Mesendoderm (in vitro differentiated cells): ENCODE measurements around the gene SPTLC3.

Experiments used
- DNase-seq: peaks from one replicate; pipeline ENCODE4 v3.0.0; 2013
- H2AK5ac ChIP-seq: 2 replicates; pipeline ENCODE4 v1.6.1; 2013; ENCODE audit warnings: low read length, inconsistent platforms
- H2BK120ac ChIP-seq: 2 replicates; pipeline ENCODE4 v1.6.1; 2013; ENCODE audit warnings: low read depth, mild to moderate bottlenecking, low read length, moderate library complexity, mixed read lengths
- H2BK15ac ChIP-seq: replicated peaks from 2 replicates; pipeline ENCODE4 v1.6.1; 2013; ENCODE audit warnings: low read depth, mild to moderate bottlenecking, moderate library complexity
- H2BK5ac ChIP-seq: 2 replicates; pipeline ENCODE4 v1.6.1; 2013; ENCODE audit warnings: low read length, inconsistent platforms
- H3K18ac ChIP-seq: 2 replicates; pipeline ENCODE4 v1.6.1; 2013; ENCODE audit warnings: mild to moderate bottlenecking, low read length, mixed read lengths
- H3K23ac ChIP-seq: one replicate; pipeline ENCODE4 v1.6.1; 2013; ENCODE audit warnings: low read length
- H3K27ac ChIP-seq: 2 replicates; pipeline ENCODE4 v1.5.1; 2013; ENCODE audit warnings: low read depth, mild to moderate bottlenecking, inconsistent platforms, low read length, moderate library complexity
- H3K27me3 ChIP-seq: 2 replicates; pipeline ENCODE4 v1.6.1; 2013; ENCODE audit warnings: low read length, control low read depth, mild to moderate bottlenecking, inconsistent platforms; ENCODE audit not compliant: insufficient read depth, poor library complexity
- H3K36me3 ChIP-seq: 2 replicates; pipeline ENCODE4 v1.6.1; 2013; ENCODE audit warnings: low read length, inconsistent platforms; ENCODE audit not compliant: control insufficient read depth, insufficient read depth
- H3K4ac ChIP-seq: one replicate; pipeline ENCODE4 v1.6.1; 2013; ENCODE audit warnings: low read depth, mild to moderate bottlenecking, low read length, moderate library complexity
- H3K4me1 ChIP-seq: 2 replicates; pipeline ENCODE4 v1.6.1; 2013; ENCODE audit warnings: low read depth, low read length, inconsistent platforms; ENCODE audit not compliant: control insufficient read depth
- H3K4me2 ChIP-seq: 2 replicates; pipeline ENCODE4 v1.6.1; 2013; ENCODE audit warnings: low read length
- H3K4me3 ChIP-seq: 2 replicates; pipeline ENCODE4 v1.5.1; 2013; ENCODE audit warnings: mild to moderate bottlenecking, low read length
- H3K56ac ChIP-seq: one replicate; pipeline ENCODE4 v1.6.1; 2013; ENCODE audit warnings: low read length
- H3K79me1 ChIP-seq: 2 replicates; pipeline ENCODE4 v1.6.1; 2013; ENCODE audit warnings: low read length, inconsistent platforms
- H3K79me2 ChIP-seq: 2 replicates; pipeline ENCODE4 v1.6.1; 2013; ENCODE audit warnings: mild to moderate bottlenecking, low read length; ENCODE audit not compliant: control insufficient read depth, insufficient read depth
- H3K9ac ChIP-seq: 2 replicates; pipeline ENCODE4 v1.6.1; 2013; ENCODE audit warnings: low read length, inconsistent platforms
- H4K5ac ChIP-seq: one replicate; pipeline ENCODE4 v1.6.1; 2013; ENCODE audit warnings: low read length
- H4K8ac ChIP-seq: one replicate; pipeline ENCODE4 v1.6.1; 2013; ENCODE audit warnings: low read depth, mild to moderate bottlenecking, control low read depth, low read length, moderate library complexity
- WGBS: extraction: QIAGEN DNeasy Blood & Tissue Kit; methylation state at CpG from one replicate; pipeline ENCODE4 v1.1.7; 2013; ENCODE audit warnings: low lambda C conversion rate, missing lambda C conversion rate; ENCODE audit not compliant: insufficient coverage; ENCODE audit errors: extremely low coverage; 5-methylcytosine and 5-hydroxymethylcytosine counted together

SPTLC3 gene

DNA sequence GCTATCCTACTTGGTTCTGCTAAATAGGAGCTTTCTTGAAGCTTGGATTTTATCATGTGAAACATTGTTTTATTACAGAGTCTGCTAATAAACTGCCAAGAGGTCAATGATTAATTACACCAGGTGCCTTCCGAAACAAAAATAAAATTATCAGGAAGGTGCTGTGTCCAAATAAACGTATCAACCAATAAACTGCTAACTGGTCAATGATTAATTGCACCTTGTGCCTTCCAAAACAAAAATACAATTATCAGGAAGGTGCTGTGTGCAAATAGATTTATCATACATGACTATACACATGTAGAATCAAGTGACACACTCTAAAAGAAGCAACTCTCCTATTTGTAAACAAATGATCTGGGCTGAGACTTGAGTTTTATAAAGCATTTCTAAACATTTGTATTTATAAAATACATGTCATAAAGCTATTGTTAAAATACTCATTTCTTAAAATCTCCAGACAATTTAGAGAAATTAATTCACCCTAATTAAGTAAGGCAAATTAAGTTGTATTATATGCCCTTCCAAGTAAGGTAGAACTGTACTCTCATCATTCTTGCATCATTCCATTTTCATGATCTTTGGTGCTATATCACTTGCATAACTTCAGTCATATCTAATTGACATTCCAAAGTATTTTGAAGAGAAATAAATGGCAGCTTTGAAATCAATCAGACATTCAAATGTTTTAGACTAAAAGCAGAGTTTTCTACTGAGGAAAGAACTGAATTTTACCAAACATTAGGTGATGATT lies 26.8 kb downstream of the SPTLC3 start:
- H3K4ac ChIP-seq: no peak overlapping the region
- no peak overlapping the region for H2BK120ac ChIP-seq
- H3K4me2 ChIP-seq: no peak overlapping the region
- no peak overlapping the region for H4K5ac ChIP-seq
- no peak overlapping the region for H3K18ac ChIP-seq
- no peaks in the 10 kb centered on the region for H3K36me3 ChIP-seq
- H3K23ac ChIP-seq: no peak overlapping the region
- no peaks in the 10 kb centered on the region for H3K79me1 ChIP-seq
- no peak overlapping the region for H2BK15ac ChIP-seq
- DNase-seq: no peak
- no peak overlapping the region for H3K4me3 ChIP-seq
- H3K27ac ChIP-seq: no peak overlapping the region
- H3K56ac ChIP-seq: no peak overlapping the region
- no peaks in the 10 kb centered on the region for H3K27me3 ChIP-seq
- H3K9ac ChIP-seq: no peak overlapping the region
- no peak overlapping the region for H2BK5ac ChIP-seq
- H3K79me2 ChIP-seq: no peaks in the 10 kb centered on the region
- no peak overlapping the region for H4K8ac ChIP-seq
- H3K4me1 ChIP-seq: peaks cover under 1% of the 10 kb centered on the region
- WGBS: no CpG with 5 or more reads among the region's 2 CpGs
- no peak overlapping the region for H2AK5ac ChIP-seq

DNA sequence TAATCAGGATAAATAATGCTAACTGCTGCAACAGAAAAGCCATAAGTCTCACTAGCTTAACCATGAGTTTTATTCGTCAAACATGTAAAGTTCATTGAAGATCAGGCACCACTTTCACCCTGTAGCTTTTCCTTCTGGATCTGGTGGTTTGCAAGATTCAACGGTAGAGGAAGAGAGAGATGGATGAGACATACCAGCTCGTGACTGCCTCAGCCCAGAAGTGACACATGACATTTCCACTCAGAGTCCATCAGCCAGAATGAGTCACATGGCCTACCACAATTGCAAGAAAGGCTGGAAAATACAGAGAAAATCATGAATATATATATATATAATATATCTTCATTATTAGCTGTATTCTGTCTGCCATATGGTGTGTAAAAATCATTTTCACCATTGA lies 29.0 kb downstream of the SPTLC3 start:
- no peak overlapping the region for H3K4me2 ChIP-seq

DNA sequence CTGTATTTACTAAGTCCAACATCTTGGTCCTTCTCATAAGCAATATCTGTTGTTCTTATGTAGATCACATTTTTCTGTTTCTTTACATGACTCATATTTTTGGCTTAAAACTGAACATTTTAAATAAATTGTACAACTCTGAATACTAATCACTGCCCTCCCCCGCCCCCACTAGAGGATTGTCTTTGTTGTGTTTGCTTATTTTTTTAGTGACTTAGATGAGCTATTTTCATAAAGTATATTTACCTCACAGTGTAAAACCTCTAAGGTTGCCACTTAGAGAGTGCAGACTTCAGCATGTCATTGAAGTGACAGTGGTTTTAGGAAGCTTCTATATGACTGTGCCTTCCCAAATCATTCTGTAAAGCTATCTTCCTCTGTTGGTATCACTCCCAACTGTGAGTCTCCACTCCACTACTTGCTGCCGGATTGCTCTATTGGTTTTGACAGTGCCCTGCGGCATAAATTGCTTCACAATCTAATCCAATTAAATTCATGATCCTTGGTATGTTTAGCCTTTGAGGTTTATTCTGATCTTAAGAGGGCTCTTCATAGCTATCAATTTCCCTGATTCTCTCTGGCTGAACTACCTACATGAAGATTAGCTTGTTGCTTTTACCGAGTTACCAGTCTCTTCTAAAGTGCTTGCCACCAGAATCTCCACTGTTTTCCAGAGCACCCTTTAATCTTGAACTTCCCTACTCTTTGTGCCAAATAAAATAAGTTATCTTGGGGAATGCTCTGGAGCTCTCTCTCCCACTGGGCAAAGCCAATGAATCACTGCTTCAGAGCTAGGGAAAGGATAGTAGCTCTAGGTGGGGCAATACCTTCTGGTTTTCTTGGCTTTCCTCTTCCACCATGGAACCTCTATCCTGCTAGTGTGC lies 33.0 kb downstream of the SPTLC3 start:
- WGBS: no CpG with 5 or more reads among the region's 4 CpGs
- Histone ChIP-seq H2BK15ac (no peak overlapping the region), H3K56ac (no peak overlapping the region), H3K23ac (no peak overlapping the region), H2AK5ac (no peak overlapping the region), H3K4me2 (no peak overlapping the region), H2BK120ac (no peak overlapping the region), H3K4ac (no peak overlapping the region), H3K9ac (no peak overlapping the region), H3K79me2 (no peaks in the 10 kb centered on the region), H3K36me3 (no peaks in the 10 kb centered on the region), H3K27me3 (no peaks in the 10 kb centered on the region), H3K4me1 (no peaks in the 10 kb centered on the region), H2BK5ac (no peak overlapping the region), H3K27ac (no peak overlapping the region), H3K79me1 (no peaks in the 10 kb centered on the region), H4K8ac (no peak overlapping the region), H3K4me3 (no peak overlapping the region), H3K18ac (no peak overlapping the region), H4K5ac (no peak overlapping the region)
- no peak for DNase-seq

More for the DNA sequence above, 29.0 kb downstream of the SPTLC3 start:
- Histone ChIP-seq H3K9ac (no peak overlapping the region), H3K36me3 (no peaks in the 10 kb centered on the region), H3K27me3 (no peaks in the 10 kb centered on the region), H2AK5ac (no peak overlapping the region), H3K27ac (no peak overlapping the region), H3K18ac (no peak overlapping the region), H3K4ac (no peak overlapping the region), H2BK120ac (no peak overlapping the region), H2BK15ac (no peak overlapping the region), H3K79me1 (no peaks in the 10 kb centered on the region), H4K8ac (no peak overlapping the region), H4K5ac (no peak overlapping the region), H3K56ac (no peak overlapping the region), H3K23ac (no peak overlapping the region), H3K4me3 (no peak overlapping the region), H3K4me1 (no peaks in the 10 kb centered on the region), H3K79me2 (no peaks in the 10 kb centered on the region), H2BK5ac (no peak overlapping the region)
- DNase-seq: no peak
- no CpG with 5 or more reads among the region's 3 CpGs for WGBS

DNA sequence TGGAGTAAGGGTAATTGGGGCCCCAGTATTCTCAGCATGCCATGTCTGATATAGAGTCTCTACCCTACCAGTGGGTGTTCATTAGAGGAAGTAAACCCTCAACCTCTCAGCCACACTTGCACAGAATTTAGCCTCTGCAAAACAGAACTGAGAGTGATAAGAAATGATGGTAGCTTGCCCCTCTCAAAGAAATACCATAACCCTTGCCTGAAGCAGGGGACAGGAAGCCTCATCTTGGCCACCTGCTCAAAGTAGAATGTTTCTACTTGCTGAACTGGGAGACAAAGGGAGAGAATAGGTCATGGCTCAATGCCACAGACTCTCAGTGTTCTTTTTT lies 33.7 kb downstream of the SPTLC3 start:
- Histone ChIP-seq H3K36me3 (no peaks in the 10 kb centered on the region), H3K56ac (no peak overlapping the region), H3K4me1 (no peaks in the 10 kb centered on the region), H3K4ac (no peak overlapping the region), H3K27ac (no peak overlapping the region), H3K27me3 (no peaks in the 10 kb centered on the region), H2BK15ac (no peak overlapping the region), H4K5ac (no peak overlapping the region), H2BK120ac (no peak overlapping the region), H3K4me3 (no peak overlapping the region), H2BK5ac (no peak overlapping the region), H2AK5ac (no peak overlapping the region), H3K79me1 (no peaks in the 10 kb centered on the region), H3K4me2 (no peak overlapping the region), H3K18ac (no peak overlapping the region), H3K79me2 (no peaks in the 10 kb centered on the region), H3K23ac (no peak overlapping the region), H3K9ac (no peak overlapping the region), H4K8ac (no peak overlapping the region)
- DNase-seq: no peak

DNA sequence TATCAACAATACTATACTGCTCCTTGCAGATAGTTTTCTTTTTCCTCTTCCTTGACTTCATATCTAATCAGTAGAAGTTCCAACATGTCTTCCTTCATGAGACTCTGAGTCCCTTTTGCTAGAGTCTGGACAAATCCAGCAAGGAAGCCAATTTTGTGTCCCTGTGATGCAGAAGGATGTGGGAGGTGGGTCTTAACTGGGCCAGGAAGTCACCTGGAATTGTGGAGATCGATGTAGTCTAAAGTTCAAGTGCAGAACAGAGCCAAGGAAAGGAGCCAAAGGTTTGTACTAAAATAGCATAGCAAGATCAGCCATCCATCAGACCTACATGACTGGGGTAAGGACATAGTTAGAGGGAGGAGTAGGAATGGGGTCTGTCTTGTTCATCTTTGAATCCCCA lies 37.6 kb downstream of the SPTLC3 start:
- H3K27ac ChIP-seq: no peak overlapping the region
- H3K79me2 ChIP-seq: no peaks in the 10 kb centered on the region
- H2BK120ac ChIP-seq: no peak overlapping the region
- H3K27me3 ChIP-seq: no peaks in the 10 kb centered on the region
- no peak overlapping the region for H3K4me3 ChIP-seq
- no peaks in the 10 kb centered on the region for H3K79me1 ChIP-seq
- no peak for DNase-seq
- no peak overlapping the region for H4K5ac ChIP-seq
- no peak overlapping the region for H3K23ac ChIP-seq
- no peak overlapping the region for H2BK5ac ChIP-seq
- no peak overlapping the region for H4K8ac ChIP-seq
- no peaks in the 10 kb centered on the region for H3K4me1 ChIP-seq
- no peaks in the 10 kb centered on the region for H3K36me3 ChIP-seq
- no peak overlapping the region for H2BK15ac ChIP-seq
- no peak overlapping the region for H3K56ac ChIP-seq
- no peak overlapping the region for H2AK5ac ChIP-seq
- H3K9ac ChIP-seq: no peak overlapping the region
- no peak overlapping the region for H3K4ac ChIP-seq
- no peak overlapping the region for H3K18ac ChIP-seq
- H3K4me2 ChIP-seq: no peak overlapping the region
- no CpG with 5 or more reads among the region's 1 CpG for WGBS
